Astrocyte of the cerebellum (primary cell): ENCODE data around the gene IL15.

Experiments
- DNase-seq: peaks from one replicate; pipeline ENCODE4 v3.0.0-alpha.2; 2011; ENCODE audit warnings: low read depth
- H3K4me3 ChIP-seq: 2 replicates; pipeline ENCODE4 v1.5.1; 2011; ENCODE audit warnings: mild to moderate bottlenecking, low read depth, low read length, moderate library complexity
- CTCF ChIP-seq: IDR thresholded peaks from 2 replicates; pipeline ENCODE4 v1.5.1; 2012; ENCODE audit warnings: low read length, low read depth, moderate library complexity, mild to moderate bottlenecking; ENCODE audit errors: missing control alignments
- in situ Hi-C: cut with HindIII; loops from 2 replicates; pipeline ENCODE4 v1.10.0; 2017; ENCODE audit warnings: low sequenced_read_pairs

The IL15 gene

GRCh38 chr4:141705048-141705746, 68.8 kb downstream of the IL15 start:
- in situ Hi-C loops: no loop called here
- TF ChIP-seq CTCF: no peak
- no peak for DNase-seq
- H3K4me3 ChIP-seq: no peak overlapping the region

- TF ChIP-seq CTCF: no peak
- in situ Hi-C loops: no loop called here
- H3K4me3 ChIP-seq: no peak overlapping the region
- no peak for DNase-seq
These were observed 69.5 kb downstream of the IL15 start for GRCh38 chr4:141705747-141706377.

- no peak for DNase-seq
- in situ Hi-C loops: no loop called here
- no peak overlapping the region for H3K4me3 ChIP-seq
- TF ChIP-seq CTCF: no peak
These were observed 70.1 kb downstream of the IL15 start for GRCh38 chr4:141706445-141706844.

- H3K4me3 ChIP-seq: no peak overlapping the region
- in situ Hi-C loops: no loop called here
- peak; percentile 77 for TF ChIP-seq CTCF
- peak; percentile 19 for DNase-seq
These were observed 74.8 kb downstream of the IL15 start for GRCh38 chr4:141711211-141711610.

GRCh38 chr4:141713185-141713584, 76.8 kb downstream of the IL15 start:
- TF ChIP-seq CTCF: no peak

GRCh38 chr4:141713771-141714445, 77.5 kb downstream of the IL15 start:
- no peak for TF ChIP-seq CTCF
- no peak overlapping the region for H3K4me3 ChIP-seq
- DNase-seq: peak; percentile 55
- in situ Hi-C loops: no loop called here

More at GRCh38 chr4:141713185-141713584, 76.8 kb downstream of the IL15 start:
- in situ Hi-C loops: no loop called here
- H3K4me3 ChIP-seq: no peak overlapping the region
- no peak for DNase-seq
